ENCODE results near the gene ADARB1.

ADARB1 gene

GRCh38 chr21:45056917-45057560 is 17.3 kb upstream of the ADARB1 start:
- no peak for DNase-seq

GRCh38 chr21:45057886-45058285 is 16.5 kb upstream of the ADARB1 start:
- DNase-seq: no peak

- DNase-seq: no peak
Measured at GRCh38 chr21:45059121-45059520, 15.3 kb upstream of the ADARB1 start.

GRCh38 chr21:45060089-45060488 is 14.3 kb upstream of the ADARB1 start:
- DNase-seq: no peak

GRCh38 chr21:45060675-45061311 is 13.6 kb upstream of the ADARB1 start:
- no peak for DNase-seq

GRCh38 chr21:45064091-45064490 is 10.3 kb upstream of the ADARB1 start:
- no peak for DNase-seq

- no peak for DNase-seq
Measured at GRCh38 chr21:45064618-45065399, 9.6 kb upstream of the ADARB1 start.

GRCh38 chr21:45067462-45068285 is 6.7 kb upstream of the ADARB1 start:
- DNase-seq: no peak

- no peak for DNase-seq
Measured at GRCh38 chr21:45069085-45069484, 5.3 kb upstream of the ADARB1 start.

GRCh38 chr21:45069711-45070110 is 4.7 kb upstream of the ADARB1 start:
- no peak for DNase-seq

GRCh38 chr21:45071078-45071873 is 3.1 kb upstream of the ADARB1 start:
- DNase-seq: no peak

GRCh38 chr21:45071874-45072737 is 2.3 kb upstream of the ADARB1 start:
- DNase-seq: no peak

GRCh38 chr21:45072738-45073300 is 1.6 kb upstream of the ADARB1 start:
- DNase-seq: no peak

GRCh38 chr21:45073301-45074047 is 906 bp upstream of the ADARB1 start:
- DNase-seq: no peak

- no peak for DNase-seq
Measured at GRCh38 chr21:45074818-45075595, 627 bp downstream of the ADARB1 start.

- no peak for DNase-seq
Measured at GRCh38 chr21:45075596-45076244, 1.3 kb downstream of the ADARB1 start.

GRCh38 chr21:45076245-45076711 is 1.9 kb downstream of the ADARB1 start:
- DNase-seq: no peak

GRCh38 chr21:45078371-45078770 is 4.0 kb downstream of the ADARB1 start:
- DNase-seq: no peak

GRCh38 chr21:45078877-45079281 is 4.5 kb downstream of the ADARB1 start:
- DNase-seq: peak; percentile 61
